ENCODE results near the gene ST6GALNAC4.
A peak's percentile ranks its signal among the peaks of the same experiment; 100 is the strongest.
"Not testable (repeated sequence)": the region's sequence is repeated elsewhere in the genome, so short reads cannot be mapped to it uniquely, and the experiment has no call there.

The ST6GALNAC4 gene

DNA sequence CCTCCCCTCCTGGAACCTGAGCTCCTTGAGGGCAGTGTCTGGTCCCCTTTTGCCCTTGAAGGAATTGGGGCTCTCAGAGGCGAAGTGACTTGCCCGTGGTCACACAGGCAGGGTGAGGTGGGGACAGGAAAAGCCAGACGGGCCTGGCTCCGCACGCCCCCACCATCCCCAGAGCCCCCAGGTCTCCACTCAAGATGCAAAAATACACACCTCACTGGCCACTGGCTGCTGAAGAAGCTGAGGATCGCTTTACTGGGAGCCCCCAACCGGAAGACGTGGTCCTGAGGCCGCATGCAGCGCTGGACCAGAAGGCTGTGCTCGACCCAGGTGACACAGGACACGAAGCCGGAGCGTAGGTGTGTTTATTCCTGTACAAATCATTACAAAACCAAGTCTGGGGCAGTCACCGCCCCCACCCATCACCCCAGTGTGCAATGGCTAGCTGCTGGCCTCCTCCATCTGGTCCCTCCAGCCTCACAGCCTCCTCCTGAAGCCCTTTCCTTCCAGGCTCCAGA lies 31.8 kb downstream of the ST6GALNAC4 start:
- DNase-seq, result no peak

DNA sequence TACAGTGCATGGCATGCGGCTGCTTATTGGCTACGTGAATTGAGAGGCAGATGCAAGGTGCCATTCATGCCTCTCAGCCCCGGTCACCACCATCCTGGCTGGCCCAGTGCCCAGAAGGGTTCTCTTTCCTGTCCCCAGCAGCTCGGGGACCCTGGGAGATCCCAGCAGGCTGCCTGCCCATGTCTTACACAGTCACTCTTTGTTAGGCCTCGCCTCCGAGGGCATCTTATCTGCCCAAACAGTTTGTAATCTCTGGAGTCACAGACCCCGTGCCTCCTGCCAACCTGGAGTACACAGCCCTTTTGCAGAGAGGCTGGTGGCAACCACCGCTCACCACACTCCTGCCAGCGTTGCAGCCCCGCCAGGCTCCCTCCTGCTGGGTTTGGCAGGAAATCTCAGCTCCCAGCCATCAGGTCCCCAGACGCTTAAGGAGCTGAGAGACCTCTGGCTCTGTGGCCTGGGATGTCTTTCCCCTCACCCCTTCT lies 32.4 kb downstream of the ST6GALNAC4 start:
- DNase-seq, result no peak

- DNase-seq, result no peak
Measured at GRCh38 chr9:127883959-127884358, 32.9 kb downstream of the ST6GALNAC4 start.

GRCh38 chr9:127881715-127882114 lies 35.1 kb downstream of the ST6GALNAC4 start:
- not testable (repeated sequence) for DNase-seq

- no peak for DNase-seq
Measured at GRCh38 chr9:127880143-127880542, 36.7 kb downstream of the ST6GALNAC4 start.

DNA sequence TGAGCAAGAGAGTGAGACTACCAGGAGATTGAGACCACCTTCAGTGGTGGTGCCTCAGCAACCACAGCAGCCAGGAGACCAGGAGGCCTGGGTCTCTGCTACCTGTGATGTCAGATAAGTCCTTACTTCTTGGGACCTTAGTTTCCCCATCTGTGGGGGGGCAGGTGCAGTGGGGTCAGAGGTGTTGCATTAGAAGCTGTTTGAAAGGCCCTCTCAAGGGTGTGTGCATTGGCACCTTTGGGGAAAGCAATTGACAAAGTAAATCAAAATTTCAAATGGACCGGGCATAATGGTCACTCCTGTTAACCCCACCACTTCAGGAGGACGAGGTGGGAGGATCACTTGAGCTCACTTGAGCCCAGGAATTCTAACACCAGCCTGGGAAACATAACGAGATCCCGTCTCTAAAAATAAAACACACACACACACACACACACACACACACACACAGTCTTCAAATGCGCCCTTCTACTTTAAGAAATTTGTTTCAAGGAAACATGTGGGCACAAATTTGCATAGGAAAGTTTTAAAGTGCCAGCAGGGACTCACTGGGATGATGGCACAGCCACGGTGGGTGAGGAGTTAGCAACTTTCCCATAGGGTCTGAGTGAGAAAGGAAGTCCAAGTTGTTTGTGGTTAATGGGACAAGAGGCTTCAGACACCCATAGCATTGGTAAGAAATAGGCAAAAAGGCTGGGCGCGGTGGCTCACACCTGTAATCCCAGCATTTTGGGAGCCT lies 38.0 kb downstream of the ST6GALNAC4 start:
- DNase-seq, result no peak

- DNase-seq, result no peak
Measured at GRCh38 chr9:127878001-127878651, 38.7 kb downstream of the ST6GALNAC4 start.

DNA sequence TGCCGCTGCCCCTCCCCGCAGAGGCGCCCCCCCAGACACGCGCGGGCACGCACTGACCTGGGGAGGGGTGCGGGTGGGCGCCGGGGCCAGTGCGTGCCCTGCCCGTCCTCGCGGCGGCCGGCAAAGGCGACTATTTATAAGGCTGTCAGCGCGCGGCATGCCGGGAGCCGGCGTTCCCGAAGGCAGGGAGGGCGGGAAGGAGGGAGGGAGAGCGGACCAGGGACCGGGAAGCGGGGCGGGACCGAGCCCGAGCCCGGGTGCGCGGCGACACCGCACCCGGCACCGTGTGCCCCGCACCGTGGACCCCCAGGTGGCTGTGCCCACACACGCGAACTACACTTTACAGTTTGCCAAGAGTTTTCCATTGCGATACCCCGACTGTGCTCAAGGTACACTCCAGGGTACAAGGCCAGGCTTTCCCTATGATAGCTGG lies 39.3 kb downstream of the ST6GALNAC4 start, which contains the start of gene AK1:
Gene AK1 (minus strand): TSS at position 110 of the 433 bp plus-strand sequence. CDS start 3,058 bp downstream, outside the sequence.
- no peak for DNase-seq

DNA sequence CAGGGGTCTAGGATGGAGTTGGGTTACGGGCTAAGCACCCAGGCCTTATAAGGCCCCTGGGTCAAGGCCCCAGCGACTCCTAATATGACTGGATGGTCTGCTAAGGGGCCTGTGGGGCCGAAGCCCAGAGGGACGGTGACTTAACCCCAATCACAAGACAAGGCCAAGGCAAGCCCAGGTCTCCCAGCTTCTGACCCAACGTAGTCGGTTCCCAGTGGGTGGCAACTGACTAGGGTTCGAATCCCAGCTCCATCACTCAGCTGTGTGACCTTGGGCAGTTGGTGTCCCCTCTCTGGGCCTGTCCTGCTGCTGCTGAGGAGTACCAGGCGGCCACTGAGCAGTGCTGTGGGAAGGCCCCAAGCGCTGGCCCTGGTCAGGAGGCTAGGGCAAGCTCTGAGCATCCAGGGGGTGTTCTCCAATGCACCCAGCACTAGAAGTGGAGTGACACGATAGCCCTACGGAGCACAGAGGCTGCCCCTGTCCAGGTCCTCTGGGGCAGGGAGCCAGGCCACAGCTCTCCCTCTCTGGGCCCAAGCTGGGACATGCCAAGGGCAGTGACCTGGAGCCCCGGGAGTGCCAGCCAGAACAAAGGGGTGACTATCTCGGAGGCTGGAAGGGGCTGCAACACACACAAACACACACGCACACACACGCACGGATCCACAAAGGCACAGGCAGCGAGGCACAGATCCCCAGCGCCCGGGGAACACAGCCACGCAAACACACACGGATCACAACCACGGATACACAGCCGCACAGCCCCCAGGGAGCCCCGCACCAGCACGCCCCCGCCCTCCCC lies 39.9 kb downstream of the ST6GALNAC4 start:
- no peak for DNase-seq

- no peak for DNase-seq
Measured at GRCh38 chr9:127876026-127876763, 40.6 kb downstream of the ST6GALNAC4 start.

GRCh38 chr9:127875306-127875966 lies 41.4 kb downstream of the ST6GALNAC4 start:
- DNase-seq, result no peak

GRCh38 chr9:127874301-127875221 lies 42.3 kb downstream of the ST6GALNAC4 start:
- DNase-seq, result no peak

DNA sequence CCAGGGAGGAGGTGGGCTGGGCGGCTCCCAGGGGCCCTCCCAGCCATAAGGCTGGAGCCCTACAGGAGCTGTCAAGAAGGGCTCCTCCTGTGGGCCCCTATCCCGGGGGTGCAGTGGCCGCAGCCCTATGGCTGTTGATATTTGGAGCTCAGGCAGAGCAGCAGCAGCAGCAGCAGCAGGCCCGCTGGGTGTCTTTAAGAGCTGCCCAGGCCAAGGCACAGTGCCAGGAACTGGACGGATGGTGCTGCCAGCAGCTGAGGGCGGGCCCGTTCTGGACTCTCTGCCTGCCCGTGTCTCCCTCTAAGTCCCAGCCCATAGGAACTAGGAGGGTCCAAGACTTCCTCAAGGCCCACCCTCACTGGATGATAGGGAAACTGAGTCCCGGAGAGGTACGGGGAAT lies 43.0 kb downstream of the ST6GALNAC4 start:
- DNase-seq, result no peak

- DNase-seq, result no peak
Measured at GRCh38 chr9:127873223-127873691, 43.6 kb downstream of the ST6GALNAC4 start.

DNA sequence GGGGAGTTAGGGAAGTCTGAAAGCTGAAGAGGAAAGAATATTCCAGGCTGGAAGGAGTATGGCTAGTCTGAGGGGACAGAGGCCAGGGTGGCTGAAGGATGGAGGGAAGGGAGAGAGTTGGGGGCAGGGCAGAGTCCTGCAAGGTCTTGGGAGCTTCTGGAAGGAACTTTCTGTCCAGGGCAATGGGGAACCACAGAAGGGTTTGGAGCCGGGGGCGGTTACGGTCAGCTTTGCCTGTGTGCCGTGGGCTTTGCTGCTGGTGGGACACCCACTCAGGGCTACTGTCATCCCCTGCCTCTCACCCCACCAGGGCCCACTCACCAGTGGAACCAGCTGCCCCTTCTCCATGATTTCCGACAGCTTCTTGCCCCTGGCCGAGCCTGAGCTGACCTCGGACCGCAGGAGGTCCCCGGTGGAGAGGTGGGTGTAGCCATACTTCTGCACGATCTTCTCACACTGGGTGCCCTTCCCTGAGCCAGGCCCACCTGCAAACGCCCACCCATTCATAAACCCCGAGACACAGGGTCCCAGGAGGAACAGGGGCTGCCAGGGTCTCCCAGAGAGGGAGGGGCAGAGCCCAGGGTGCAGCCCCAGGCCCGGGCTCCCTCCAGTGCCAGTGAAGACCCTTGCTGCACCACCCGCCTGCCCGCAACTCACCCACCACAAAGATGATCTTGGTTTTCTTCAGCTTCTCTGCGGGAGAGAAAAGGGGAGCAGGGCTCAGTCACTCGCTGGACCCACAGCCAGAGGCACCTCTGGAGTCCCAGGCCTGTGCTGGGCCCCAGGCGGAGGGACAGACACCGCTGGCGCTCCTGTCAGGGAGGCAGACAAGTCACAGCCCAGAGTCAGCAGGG lies 44.2 kb downstream of the ST6GALNAC4 start:
- no peak for DNase-seq

DNA sequence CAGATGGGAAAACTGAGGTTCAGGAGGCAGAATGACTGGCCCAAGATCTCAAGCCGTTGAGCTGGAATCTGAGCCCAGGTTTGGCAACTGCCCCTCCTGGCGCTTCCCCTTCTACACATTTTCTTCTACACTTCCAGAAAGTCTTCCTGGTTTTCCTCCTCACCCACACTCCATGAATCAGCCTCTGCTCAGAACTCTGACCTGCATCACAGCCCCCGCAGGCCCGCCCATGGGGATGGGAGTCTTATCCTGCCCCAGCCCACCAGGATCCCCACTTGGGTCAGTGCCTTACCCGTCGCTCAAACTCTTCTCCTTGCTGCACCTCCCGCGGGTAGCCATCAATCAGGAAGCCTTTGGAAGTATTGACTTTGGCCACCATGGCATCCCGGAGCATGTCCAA lies 45.3 kb downstream of the ST6GALNAC4 start:
- DNase-seq, result no peak

- DNase-seq, result no peak
Measured at GRCh38 chr9:127870887-127871286, 46.0 kb downstream of the ST6GALNAC4 start.

GRCh38 chr9:127870153-127870491 lies 46.7 kb downstream of the ST6GALNAC4 start:
- DNase-seq, result not testable (repeated sequence)

DNA sequence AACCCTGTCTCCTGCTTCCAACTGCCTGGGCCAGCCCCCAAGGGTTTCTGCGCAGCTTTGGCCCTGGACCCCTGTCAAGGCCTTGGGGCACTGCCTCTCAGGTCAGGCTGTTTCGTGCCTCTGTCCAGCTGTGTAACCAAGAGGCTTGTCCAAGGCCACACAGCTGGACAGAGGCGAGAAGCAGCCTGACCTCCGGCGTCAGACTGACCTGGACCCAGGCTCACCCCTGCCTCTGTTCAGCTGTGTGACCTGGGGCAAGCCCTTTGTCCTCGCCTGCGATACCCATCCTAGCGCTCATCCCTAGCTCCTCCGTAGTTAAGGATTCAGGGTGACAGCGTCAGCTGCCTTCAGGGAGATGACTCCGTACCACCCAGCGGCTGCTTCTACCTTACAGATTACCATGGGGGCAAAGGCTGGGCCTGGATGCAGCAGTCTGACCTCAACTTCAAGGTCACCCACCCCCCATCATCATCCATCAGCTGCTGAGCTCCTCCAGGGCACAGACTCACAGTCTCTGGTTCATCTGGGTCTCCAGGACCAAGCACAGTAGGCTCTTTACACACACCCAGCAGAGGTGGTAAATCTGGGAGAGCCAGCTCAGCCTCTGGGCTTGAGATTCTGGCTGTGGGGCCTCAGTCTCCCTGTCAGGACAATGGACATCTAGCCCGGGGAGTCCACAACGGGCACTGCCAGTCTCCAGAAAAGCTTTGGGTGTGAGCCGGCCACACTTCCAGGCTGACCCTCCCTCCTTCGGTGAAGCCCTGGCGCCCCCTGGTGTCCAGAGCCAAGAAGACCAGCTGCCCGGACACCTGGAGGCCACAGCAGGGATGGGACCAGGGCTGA lies 47.3 kb downstream of the ST6GALNAC4 start:
- DNase-seq, result peak; percentile 84

Measured in CD4-positive, alpha-beta T cell treated with Interleukin-21 for 1 hour (primary cell).